HG03460 (cell line): Measurements from ENCODE around the gene ERCC6L2.

Experiments
- ATAC-seq: cut with Tn5 transposase; IDR thresholded peaks from one replicate; pipeline ENCODE4 v1.9.1; 2021; ENCODE audit not compliant: unreplicated experiment

The ERCC6L2 gene

DNA sequence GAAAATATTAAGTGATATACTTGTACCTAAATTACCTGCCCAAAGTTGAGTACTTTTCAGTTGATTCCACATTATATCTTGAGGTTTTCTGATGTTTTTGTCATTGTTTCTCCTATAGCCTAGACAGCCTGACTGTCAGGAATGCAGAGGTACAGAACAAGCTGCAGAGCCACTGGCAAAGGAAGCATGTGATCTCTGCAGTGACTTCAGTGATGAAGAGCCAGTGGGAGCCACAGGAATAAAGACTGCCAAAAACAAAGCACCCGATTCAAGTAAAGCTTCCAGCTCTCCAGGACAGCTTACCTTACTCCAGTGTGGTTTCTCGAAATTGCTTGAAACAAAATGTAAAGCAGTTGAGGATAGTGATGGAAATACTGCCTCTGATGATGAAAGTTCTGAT, 96.3 kb downstream of the ERCC6L2 start:
- ATAC-seq, result no peak

DNA sequence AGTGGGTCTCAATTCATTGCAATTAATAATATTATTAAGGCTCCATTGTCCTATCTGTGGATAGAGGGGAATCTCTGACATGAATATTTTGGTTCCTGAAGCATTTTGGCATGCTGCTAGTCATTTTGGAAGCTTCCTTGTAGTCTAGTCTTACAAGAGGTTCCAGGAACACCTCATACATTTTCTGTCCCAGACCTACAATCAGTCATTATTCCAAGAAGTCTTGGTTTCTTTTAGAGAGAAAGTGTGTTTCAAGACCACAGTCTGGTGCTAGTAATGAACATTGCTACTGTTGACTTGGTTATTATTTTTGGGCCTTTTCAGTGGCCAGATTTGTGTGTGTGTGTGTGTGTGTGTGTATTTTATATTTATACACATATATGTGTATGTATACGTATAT, 98.9 kb downstream of the ERCC6L2 start:
- no peak for ATAC-seq

DNA sequence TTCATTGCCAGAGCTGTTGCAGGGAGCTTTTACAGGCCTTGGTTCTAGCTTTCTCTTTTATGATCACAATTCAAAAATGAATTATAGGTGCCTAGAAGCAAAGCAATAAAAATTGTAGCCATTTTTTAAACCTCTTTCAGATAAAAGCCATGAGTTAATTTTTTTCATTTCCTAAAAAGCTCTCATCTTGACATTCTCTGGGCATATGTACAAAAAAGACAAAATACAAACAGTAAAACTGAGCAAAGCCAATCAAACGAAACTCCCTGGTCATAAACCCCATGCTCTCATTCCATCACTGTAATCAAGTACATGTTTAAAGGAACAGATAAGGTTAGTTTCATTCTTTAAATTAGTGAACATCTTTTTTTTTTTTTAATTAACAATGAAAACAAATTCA, 101.9 kb downstream of the ERCC6L2 start:
- no peak for ATAC-seq

GRCh38 chr9:95978106-95978505, 102.6 kb downstream of the ERCC6L2 start:
- ATAC-seq, result no peak

GRCh38 chr9:95979446-95979845, 104.0 kb downstream of the ERCC6L2 start:
- ATAC-seq, result no peak

DNA sequence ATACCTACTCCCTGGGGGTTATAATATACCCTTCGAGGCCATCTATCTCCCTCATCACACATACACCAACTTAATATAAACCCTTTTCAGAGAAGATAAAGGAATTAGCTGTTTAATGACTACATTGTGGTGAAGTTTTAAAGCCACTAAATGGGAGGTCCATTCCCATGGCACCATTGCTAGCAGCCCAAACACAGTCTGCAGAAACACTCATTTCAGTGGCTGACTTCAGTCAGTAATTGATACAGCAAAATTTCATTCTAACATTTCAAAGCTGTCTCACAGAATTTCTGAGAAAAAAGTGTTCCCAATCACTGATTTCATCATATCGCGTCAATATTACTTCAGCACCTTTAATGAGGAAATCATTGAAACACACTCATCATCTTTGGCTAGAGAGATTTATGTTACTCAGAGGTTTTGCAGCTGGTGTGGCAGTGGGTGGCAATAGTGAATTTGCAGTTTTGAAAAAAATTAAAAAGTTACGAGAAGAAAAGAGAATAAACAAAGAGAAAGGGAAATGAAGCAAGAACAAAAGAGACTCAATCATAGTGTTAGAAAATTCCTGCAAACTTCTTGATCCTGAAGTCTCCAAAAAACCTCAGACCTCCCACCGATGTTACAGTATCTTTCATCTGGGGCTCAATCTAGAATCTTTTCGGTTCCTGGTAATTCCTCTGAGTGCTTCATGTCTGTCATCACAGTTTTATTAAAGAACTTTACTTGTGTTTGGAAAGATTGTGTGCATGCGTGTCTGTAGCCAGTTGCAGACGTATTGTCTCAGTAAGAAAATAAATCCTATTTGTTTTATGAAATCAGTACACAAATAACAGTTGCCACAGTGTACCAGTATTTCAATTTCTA, 105.0 kb downstream of the ERCC6L2 start:
- no peak for ATAC-seq

DNA sequence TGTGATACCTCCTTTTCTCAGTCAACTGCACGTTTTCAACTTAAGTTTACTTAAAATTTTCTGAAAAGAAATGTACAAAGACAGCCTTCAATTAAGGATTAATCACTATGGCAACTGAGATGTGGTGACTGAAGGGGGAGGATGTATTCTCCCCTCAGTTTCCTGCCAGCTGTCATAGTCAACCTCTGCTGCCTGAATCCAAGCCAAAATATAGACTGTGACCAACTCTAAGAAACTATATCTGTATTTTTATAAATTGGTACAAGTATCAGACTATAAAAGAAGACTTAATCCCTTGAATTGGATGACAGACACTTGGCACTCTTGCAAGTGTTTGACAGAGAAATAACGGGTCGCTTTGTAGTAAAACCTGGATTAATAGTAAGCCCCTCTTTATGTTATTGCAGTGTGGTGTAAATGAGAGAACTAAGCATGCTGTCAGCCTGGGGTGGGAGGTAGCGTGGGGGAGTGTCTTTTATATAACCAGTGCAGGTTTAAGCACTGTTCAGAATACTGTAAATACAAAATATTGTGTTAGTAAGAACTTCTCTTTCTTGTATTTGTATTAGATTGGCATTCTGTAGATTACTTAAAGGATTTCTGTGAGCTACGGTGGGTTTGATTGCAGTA, 106.4 kb downstream of the ERCC6L2 start:
- ATAC-seq, result no peak

- ATAC-seq, result no peak
Measured at GRCh38 chr9:95985440-95986055, 110.1 kb downstream of the ERCC6L2 start.

DNA sequence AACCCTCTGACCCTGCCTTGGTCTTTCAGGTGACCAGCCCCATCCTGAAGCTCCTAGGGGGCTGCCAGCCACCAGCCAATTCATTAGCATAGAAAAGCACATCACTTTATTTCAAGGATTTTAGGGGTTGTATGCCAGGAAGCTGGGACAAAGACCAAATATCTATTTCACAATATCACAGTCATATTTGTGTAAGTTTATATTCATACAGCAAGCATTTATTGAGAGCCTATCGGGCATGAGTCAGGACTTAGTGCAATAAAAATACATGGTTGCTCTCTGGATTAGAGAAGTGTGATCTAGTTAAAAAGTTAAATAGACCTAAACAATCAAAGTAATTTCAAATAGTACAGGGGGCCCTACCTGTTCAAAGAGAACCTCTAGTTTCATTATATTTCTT, 113.8 kb downstream of the ERCC6L2 start:
- ATAC-seq, result no peak

- no peak for ATAC-seq
Measured at GRCh38 chr9:95991326-95991725, 115.8 kb downstream of the ERCC6L2 start.

- ATAC-seq, result no peak
Measured at GRCh38 chr9:95992536-95992935, 117.0 kb downstream of the ERCC6L2 start.

- ATAC-seq, result no peak
Measured at GRCh38 chr9:95993337-95993736, 117.8 kb downstream of the ERCC6L2 start.

DNA sequence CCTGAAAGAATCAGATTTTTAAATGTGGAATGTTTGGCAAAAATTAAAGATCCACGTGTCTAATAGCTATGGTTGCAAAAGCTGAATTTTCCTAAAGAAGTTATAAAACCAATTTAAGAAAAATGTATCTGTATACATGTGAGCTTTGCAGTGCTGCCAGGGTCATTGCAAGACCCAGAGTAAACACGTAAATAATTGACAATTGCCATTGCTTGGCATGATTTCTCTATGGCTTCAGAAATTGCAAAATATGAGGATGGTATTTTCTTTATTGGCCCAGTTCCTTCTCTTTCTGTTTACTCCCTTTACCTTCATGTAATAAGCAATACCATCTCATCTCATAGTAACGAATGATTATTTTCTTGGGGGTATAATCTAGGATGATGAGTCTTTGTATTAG, 123.9 kb downstream of the ERCC6L2 start:
- ATAC-seq, result no peak

DNA sequence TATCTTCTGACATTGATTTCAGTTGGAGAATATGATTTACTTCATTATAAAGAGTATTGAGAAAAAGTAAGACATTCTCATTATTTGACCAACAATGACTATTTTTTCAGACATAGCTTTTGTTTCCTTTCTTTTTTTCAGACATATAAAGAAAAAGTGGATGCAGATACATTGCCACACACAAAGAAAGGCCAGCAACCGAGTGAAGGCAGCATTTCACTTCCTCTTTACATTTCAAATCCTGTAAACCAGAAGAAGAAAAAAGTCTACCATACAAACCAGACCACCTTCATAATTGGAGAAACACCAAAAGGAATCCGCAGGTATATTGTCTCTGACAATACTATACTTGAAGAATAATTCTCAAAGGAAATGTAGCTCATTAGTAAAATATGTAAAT, 128.9 kb downstream of the ERCC6L2 start:
- ATAC-seq, result no peak

- no peak for ATAC-seq
Measured at GRCh38 chr9:96006296-96006879, 130.9 kb downstream of the ERCC6L2 start.

- no peak for ATAC-seq
Measured at GRCh38 chr9:96006961-96007360, 131.5 kb downstream of the ERCC6L2 start.

DNA sequence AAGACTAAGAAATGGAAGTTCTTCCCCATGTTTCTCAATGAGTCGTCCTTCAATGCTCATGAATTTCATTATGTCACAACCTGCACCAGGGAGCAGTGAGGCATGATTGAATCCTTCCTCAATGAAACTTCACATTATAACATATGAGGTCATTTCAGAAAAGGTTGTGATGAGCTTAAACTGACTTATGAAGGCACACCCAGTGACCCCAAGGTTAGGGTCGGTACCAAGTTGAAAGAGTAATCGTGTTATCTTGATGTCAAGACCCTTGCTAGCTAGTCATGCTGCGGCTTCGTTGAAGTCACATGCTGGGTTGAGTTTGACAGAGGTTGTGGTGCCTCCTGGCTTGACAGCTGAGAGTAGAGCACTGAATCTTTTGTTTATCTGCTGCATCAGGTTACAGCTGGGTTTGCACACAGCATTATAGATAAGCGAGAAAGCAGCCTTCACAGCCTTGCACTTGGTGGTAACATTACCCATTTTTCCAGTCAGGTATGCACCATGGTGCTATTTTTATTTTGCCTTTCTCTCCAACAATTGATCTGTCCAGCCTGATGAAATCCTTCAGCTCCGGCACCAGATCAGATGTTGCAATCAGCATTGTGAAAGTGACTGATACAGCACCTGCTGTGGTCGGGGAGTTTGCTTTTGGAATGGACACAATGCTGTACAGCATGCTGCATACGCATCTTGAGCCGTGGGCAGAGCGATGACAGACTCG, 133.2 kb downstream of the ERCC6L2 start:
- no peak for ATAC-seq

GRCh38 chr9:96009223-96009602, 133.7 kb downstream of the ERCC6L2 start:
- ATAC-seq, result no peak

- no peak for ATAC-seq
Measured at GRCh38 chr9:96009690-96010472, 134.4 kb downstream of the ERCC6L2 start.

DNA sequence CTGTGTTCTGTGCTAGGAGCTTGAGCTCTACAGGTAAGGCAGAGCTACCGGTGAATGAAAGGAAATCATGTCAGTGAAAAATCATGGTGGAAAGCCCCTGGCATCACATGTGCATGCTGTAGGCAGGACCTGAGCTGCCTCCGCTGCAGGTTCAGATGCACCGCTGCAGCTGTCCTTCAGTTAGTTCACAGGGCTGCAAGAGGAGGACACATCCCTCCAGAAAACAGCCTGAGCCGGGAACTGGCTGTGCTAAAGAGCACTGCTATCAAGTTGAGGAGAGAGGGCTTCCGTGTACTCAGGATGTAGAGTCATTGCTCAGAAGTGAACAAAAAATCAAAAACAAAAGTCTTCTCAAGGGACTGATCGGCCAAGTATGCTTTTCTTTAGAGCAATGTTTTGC, 138.6 kb downstream of the ERCC6L2 start:
- no peak for ATAC-seq
